Activated CD4-positive, alpha-beta memory T cell treated with anti-CD3 and anti-CD28 coated beads for 36 hours (primary cell): ENCODE measurements around the gene GSC. TPM values are rescaled to one million over a fixed set of nuclear protein-coding genes. Genes with fewer than 3 reads are reported as not detected.
"Not testable (repeated sequence)": the region's sequence is repeated elsewhere in the genome, so short reads cannot be mapped to it uniquely, and the experiment has no call there.

Experiments
- CTCF ChIA-PET: fragments of 350-600 bp; sonication (Branson Sonifier 250); formaldehyde crosslinking; loops from one replicate; lab custom pipeline; 2021; ENCODE audit warnings: antibody characterized with exemption, inconsistent platforms; lab: Charles Lee
- POLR2A ChIA-PET: fragments of 350-600 bp; sonication (Branson Sonifier 250); formaldehyde crosslinking; loops from one replicate; lab custom pipeline; 2021; ENCODE audit warnings: antibody characterized with exemption; lab: Charles Lee
- DNase-seq: peaks from one replicate; pipeline ENCODE4 v3.0.0-alpha.2; 2020
- H3K27ac Mint-ChIP-seq: one replicate; pipeline ENCODE4 v1.8.0; 2021; ENCODE audit warnings: mixed read lengths
- H3K27me3 Mint-ChIP-seq: one replicate; pipeline ENCODE4 v1.8.0; 2021; ENCODE audit warnings: mixed read lengths
- H3K36me3 Mint-ChIP-seq: one replicate; pipeline ENCODE4 v1.8.0; 2021; ENCODE audit warnings: mixed read lengths
- H3K4me1 Mint-ChIP-seq: one replicate; pipeline ENCODE4 v1.8.0; 2021; ENCODE audit warnings: low read depth, mixed read lengths
- H3K4me3 Mint-ChIP-seq: one replicate; pipeline ENCODE4 v1.8.0; 2021; ENCODE audit warnings: mild to moderate bottlenecking, mixed read lengths
- H3K9me3 Mint-ChIP-seq: one replicate; pipeline ENCODE4 v1.8.0; 2021; ENCODE audit warnings: mixed read lengths
- intact Hi-C: fragments of 100-400 bp; cut with micrococcal nuclease; formaldehyde crosslinking; loops from one replicate; pipeline ENCODE4 v1.15.1; 2023
- total RNA-seq, 2 experiments: library from RNA; stranded (reverse); gene quantifications; one replicate each; pipeline ENCODE4 v1.2.3, GENCODE V29; 2021

GSC gene
- total RNA-seq, 2 experiments from 2014 or later = not detected

- ChIA-PET POLR2A (no interaction called here), CTCF (no interaction called here)
- H3K9me3 Mint-ChIP-seq = no peaks in the 10 kb centered on the region
- intact Hi-C loops = no loop called here
- H3K27ac Mint-ChIP-seq = no peak overlapping the region
- DNase-seq = no peak
- no peaks in the 10 kb centered on the region for H3K36me3 Mint-ChIP-seq
- peaks cover 5% of the 10 kb centered on the region for H3K27me3 Mint-ChIP-seq
- H3K4me1 Mint-ChIP-seq = no peaks in the 10 kb centered on the region
- H3K4me3 Mint-ChIP-seq = no peak overlapping the region
Observed at GRCh38 chr14:94751956-94752355, 18.0 kb downstream of the GSC start.

GRCh38 chr14:94751321-94751720 lies 18.6 kb downstream of the GSC start:
- Mint-ChIP-seq H3K36me3 (no peaks in the 10 kb centered on the region), H3K27me3 (peaks cover 5% of the 10 kb centered on the region), H3K9me3 (no peaks in the 10 kb centered on the region), H3K27ac (no peak overlapping the region), H3K4me3 (no peak overlapping the region), H3K4me1 (no peaks in the 10 kb centered on the region)
- POLR2A ChIA-PET = no interaction called here
- CTCF ChIA-PET = no interaction called here
- intact Hi-C loops = no loop called here
- no peak for DNase-seq

GRCh38 chr14:94750371-94750770 lies 19.5 kb downstream of the GSC start:
- peaks cover 5% of the 10 kb centered on the region for H3K27me3 Mint-ChIP-seq

GRCh38 chr14:94748667-94749347 lies 21.1 kb downstream of the GSC start:
- no peaks in the 10 kb centered on the region for H3K36me3 Mint-ChIP-seq
- no peak overlapping the region for H3K27ac Mint-ChIP-seq
- DNase-seq = peak; percentile 33
- H3K4me1 Mint-ChIP-seq = no peaks in the 10 kb centered on the region
- no peak overlapping the region for H3K4me3 Mint-ChIP-seq
- no peaks in the 10 kb centered on the region for H3K9me3 Mint-ChIP-seq
- ChIA-PET CTCF (interaction anchor here (1.1 to 1.5 kb wide), 2 partner anchors 21 to 23 kb away, joined by 3 read pairs; partner anchors contain the start of gene GSC), POLR2A (no interaction called here)
- H3K27me3 Mint-ChIP-seq = peaks cover 5% of the 10 kb centered on the region
- intact Hi-C loops = no loop called here

More at GRCh38 chr14:94750371-94750770, 19.5 kb downstream of the GSC start:
- DNase-seq = no peak
- intact Hi-C loops = no loop called here
- H3K27ac Mint-ChIP-seq = no peak overlapping the region
- no peak overlapping the region for H3K4me3 Mint-ChIP-seq
- POLR2A ChIA-PET = no interaction called here
- no peaks in the 10 kb centered on the region for H3K4me1 Mint-ChIP-seq
- CTCF ChIA-PET = interaction anchor here (1.0 kb wide), 1 partner anchor 60 kb away, joined by 3 read pairs; no protein-coding TSS in a partner anchor
- H3K36me3 Mint-ChIP-seq = no peaks in the 10 kb centered on the region
- no peaks in the 10 kb centered on the region for H3K9me3 Mint-ChIP-seq

- H3K27ac Mint-ChIP-seq = no peak overlapping the region
- H3K4me1 Mint-ChIP-seq = no peaks in the 10 kb centered on the region
- ChIA-PET CTCF (interaction anchor here (1.5 kb wide), 1 partner anchor 22 kb away, joined by 3 read pairs; the partner anchor contains the start of gene GSC), POLR2A (no interaction called here)
- intact Hi-C loops = no loop called here
- H3K36me3 Mint-ChIP-seq = no peaks in the 10 kb centered on the region
- H3K27me3 Mint-ChIP-seq = peaks cover 5% of the 10 kb centered on the region
- no peak overlapping the region for H3K4me3 Mint-ChIP-seq
- DNase-seq = no peak
- no peaks in the 10 kb centered on the region for H3K9me3 Mint-ChIP-seq
Observed at GRCh38 chr14:94747739-94748138, 22.2 kb downstream of the GSC start.

- POLR2A ChIA-PET, H3K27me3 Mint-ChIP-seq, H3K27ac Mint-ChIP-seq, H3K9me3 Mint-ChIP-seq, H3K36me3 Mint-ChIP-seq, H3K4me1 Mint-ChIP-seq, H3K4me3 Mint-ChIP-seq, intact Hi-C loops, DNase-seq: not testable (repeated sequence)
- CTCF ChIA-PET = interaction anchor here (0.6 kb wide), 1 partner anchor 8 kb away, joined by 3 read pairs; no protein-coding TSS in a partner anchor
Observed at GRCh38 chr14:94747153-94747552, 22.8 kb downstream of the GSC start.

GRCh38 chr14:94746131-94746530 lies 23.8 kb downstream of the GSC start:
- intact Hi-C loops = no loop called here
- H3K27ac Mint-ChIP-seq = no peak overlapping the region
- peaks cover 5% of the 10 kb centered on the region for H3K27me3 Mint-ChIP-seq
- no peak for DNase-seq
- CTCF ChIA-PET = no interaction called here
- no peak overlapping the region for H3K4me3 Mint-ChIP-seq
- POLR2A ChIA-PET = no interaction called here
- H3K36me3 Mint-ChIP-seq = no peaks in the 10 kb centered on the region
- no peaks in the 10 kb centered on the region for H3K4me1 Mint-ChIP-seq
- H3K9me3 Mint-ChIP-seq = no peaks in the 10 kb centered on the region

GRCh38 chr14:94738751-94739150 lies 31.2 kb downstream of the GSC start:
- Mint-ChIP-seq H3K9me3 (no peaks in the 10 kb centered on the region), H3K4me1 (no peaks in the 10 kb centered on the region), H3K27me3 (peaks cover 5% of the 10 kb centered on the region), H3K27ac (no peak overlapping the region), H3K36me3 (no peaks in the 10 kb centered on the region), H3K4me3 (no peak overlapping the region)
- POLR2A ChIA-PET = no interaction called here
- no peak for DNase-seq
- CTCF ChIA-PET = no interaction called here
- intact Hi-C loops = no loop called here

- no peak overlapping the region for H3K27ac Mint-ChIP-seq
Observed at GRCh38 chr14:94738097-94738496, 31.8 kb downstream of the GSC start.

GRCh38 chr14:94728950-94729349 lies 41.0 kb downstream of the GSC start:
- no peak for DNase-seq
- POLR2A ChIA-PET = no interaction called here
- no peaks in the 10 kb centered on the region for H3K4me1 Mint-ChIP-seq
- peaks cover 7% of the 10 kb centered on the region for H3K27me3 Mint-ChIP-seq
- CTCF ChIA-PET = interaction anchor here (0.6 kb wide), 1 partner anchor 38 kb away, joined by 3 read pairs; no protein-coding TSS in a partner anchor
- no peaks in the 10 kb centered on the region for H3K9me3 Mint-ChIP-seq
- no peak overlapping the region for H3K4me3 Mint-ChIP-seq
- no peak overlapping the region for H3K27ac Mint-ChIP-seq
- no peaks in the 10 kb centered on the region for H3K36me3 Mint-ChIP-seq
- intact Hi-C loops = no loop called here

More at GRCh38 chr14:94738097-94738496, 31.8 kb downstream of the GSC start:
- POLR2A ChIA-PET = no interaction called here
- intact Hi-C loops = no loop called here
- no peak overlapping the region for H3K4me3 Mint-ChIP-seq
- no peaks in the 10 kb centered on the region for H3K4me1 Mint-ChIP-seq
- H3K36me3 Mint-ChIP-seq = no peaks in the 10 kb centered on the region
- no peak for DNase-seq
- no peaks in the 10 kb centered on the region for H3K9me3 Mint-ChIP-seq
- CTCF ChIA-PET = no interaction called here
- peaks cover 5% of the 10 kb centered on the region for H3K27me3 Mint-ChIP-seq

GRCh38 chr14:94728440-94728839 lies 41.5 kb downstream of the GSC start:
- H3K36me3 Mint-ChIP-seq, H3K27ac Mint-ChIP-seq, DNase-seq, H3K4me3 Mint-ChIP-seq, POLR2A ChIA-PET, H3K9me3 Mint-ChIP-seq, H3K27me3 Mint-ChIP-seq, H3K4me1 Mint-ChIP-seq, intact Hi-C loops, CTCF ChIA-PET: not testable (repeated sequence)

- DNase-seq, intact Hi-C loops, POLR2A ChIA-PET, H3K4me3 Mint-ChIP-seq, H3K9me3 Mint-ChIP-seq, H3K36me3 Mint-ChIP-seq, H3K27me3 Mint-ChIP-seq, H3K4me1 Mint-ChIP-seq, H3K27ac Mint-ChIP-seq, CTCF ChIA-PET: not testable (repeated sequence)
Observed at GRCh38 chr14:94726649-94727048, 43.3 kb downstream of the GSC start.

- CTCF ChIA-PET = interaction anchor here (1.0 to 1.3 kb wide), 2 partner anchors 10 to 24 kb away, joined by 3 to 4 read pairs; no protein-coding TSS in a partner anchor
- H3K36me3 Mint-ChIP-seq = no peaks in the 10 kb centered on the region
- no peak for DNase-seq
- intact Hi-C loops = no loop called here
- no peak overlapping the region for H3K27ac Mint-ChIP-seq
- H3K9me3 Mint-ChIP-seq = no peaks in the 10 kb centered on the region
- POLR2A ChIA-PET = no interaction called here
- no peak overlapping the region for H3K4me3 Mint-ChIP-seq
- peaks cover 2% of the 10 kb centered on the region for H3K27me3 Mint-ChIP-seq
- H3K4me1 Mint-ChIP-seq = no peaks in the 10 kb centered on the region
Observed at GRCh38 chr14:94724993-94725392, 44.9 kb downstream of the GSC start.
